H9 (cell line): Measurements from ENCODE around the gene UBTF. TPM values are rescaled to one million over a fixed set of nuclear protein-coding genes. Genes with fewer than 3 reads are reported as not detected.

Experiments used
- DNase-seq: peaks from one replicate; pipeline ENCODE4 v3.0.0-alpha.2; 2017
- H2AFZ ChIP-seq: one replicate; pipeline ENCODE4 v1.6.1; 2013; ENCODE audit warnings: mild to moderate bottlenecking, low read length, control low read depth, moderate library complexity
- H2AK5ac ChIP-seq: 2 replicates; pipeline ENCODE4 v1.6.1; 2013; ENCODE audit warnings: low read length, control low read depth, mixed read lengths; ENCODE audit not compliant: insufficient read length
- H2BK120ac ChIP-seq: one replicate; pipeline ENCODE4 v1.6.1; 2013; ENCODE audit warnings: low read depth, mild to moderate bottlenecking, low read length, control low read depth, inconsistent platforms; ENCODE audit not compliant: poor library complexity, severe bottlenecking
- H2BK12ac ChIP-seq: 2 replicates; pipeline ENCODE4 v1.6.1; 2013; ENCODE audit warnings: low read length, control low read depth, mixed read lengths, low read depth; ENCODE audit not compliant: insufficient read length
- H2BK15ac ChIP-seq: 2 replicates; pipeline ENCODE4 v1.6.1; 2013; ENCODE audit warnings: low read depth, low read length, control low read depth
- H2BK20ac ChIP-seq: one replicate; pipeline ENCODE4 v1.6.1; 2013; ENCODE audit warnings: low read depth, mild to moderate bottlenecking, low read length, control low read depth, inconsistent platforms; ENCODE audit not compliant: poor library complexity, severe bottlenecking
- H2BK5ac ChIP-seq: 2 replicates; pipeline ENCODE4 v1.6.1; 2013; ENCODE audit warnings: low read length, control low read depth, mixed read lengths; ENCODE audit not compliant: insufficient read length
- H3K14ac ChIP-seq: 2 replicates; pipeline ENCODE4 v1.6.1; 2013; ENCODE audit warnings: low read length, control low read depth; ENCODE audit not compliant: insufficient read depth
- H3K18ac ChIP-seq: 2 replicates; pipeline ENCODE4 v1.6.1; 2013; ENCODE audit warnings: low read depth, mild to moderate bottlenecking, mixed read lengths, low read length, control low read depth; ENCODE audit not compliant: insufficient read length
- H3K23ac ChIP-seq: 2 replicates; pipeline ENCODE4 v1.6.1; 2013; ENCODE audit warnings: low read length, control low read depth, mixed read lengths, low read depth; ENCODE audit not compliant: insufficient read length
- H3K23me2 ChIP-seq: 2 replicates; pipeline ENCODE4 v1.6.1; 2013; ENCODE audit warnings: low read depth, mild to moderate bottlenecking, mixed read lengths, low read length, control low read depth; ENCODE audit not compliant: insufficient read length, poor library complexity, severe bottlenecking
- H3K27ac ChIP-seq: 2 replicates; pipeline ENCODE4 v1.5.1; 2013; ENCODE audit warnings: low read length, control low read depth, mixed read lengths, low read depth; ENCODE audit not compliant: insufficient read length
- H3K27me3 ChIP-seq: 2 replicates; pipeline ENCODE4 v1.6.1; 2013; ENCODE audit warnings: low read length, control low read depth, inconsistent platforms; ENCODE audit not compliant: insufficient read depth
- H3K4ac ChIP-seq: 2 replicates; pipeline ENCODE4 v1.6.1; 2013; ENCODE audit warnings: low read depth, mild to moderate bottlenecking, control low read depth, inconsistent platforms, low read length, moderate library complexity
- H3K4me1 ChIP-seq: 2 replicates; pipeline ENCODE4 v1.6.1; 2013; ENCODE audit warnings: low read length, control low read depth, inconsistent platforms; ENCODE audit not compliant: insufficient read depth
- H3K4me2 ChIP-seq: 2 replicates; pipeline ENCODE4 v1.6.1; 2013; ENCODE audit warnings: low read length, control low read depth, mixed read lengths; ENCODE audit not compliant: insufficient read length, insufficient read depth
- H3K56ac ChIP-seq: 2 replicates; pipeline ENCODE4 v1.6.1; 2013; ENCODE audit warnings: low read depth, mild to moderate bottlenecking, mixed read lengths, low read length, control low read depth; ENCODE audit not compliant: insufficient read length
- H3K79me1 ChIP-seq: 2 replicates; pipeline ENCODE4 v1.6.1; 2013; ENCODE audit warnings: low read depth, mild to moderate bottlenecking, moderate library complexity, low read length, control low read depth, inconsistent platforms; ENCODE audit not compliant: insufficient read depth, poor library complexity, severe bottlenecking
- H3K79me2 ChIP-seq: 2 replicates; pipeline ENCODE4 v1.6.1; 2013; ENCODE audit warnings: low read length, control low read depth, inconsistent platforms; ENCODE audit not compliant: insufficient read depth
- H3K9ac ChIP-seq: 2 replicates; pipeline ENCODE4 v1.6.1; 2013; ENCODE audit warnings: low read length, control low read depth, mixed read lengths; ENCODE audit not compliant: insufficient read length; ENCODE audit errors: extremely low read depth
- H3K9me3 ChIP-seq: one replicate; pipeline ENCODE4 v1.6.1; 2013; ENCODE audit warnings: low read depth, low read length, inconsistent platforms; ENCODE audit not compliant: control insufficient read depth
- H3T11ph ChIP-seq: one replicate; pipeline ENCODE4 v1.6.1; 2013; ENCODE audit warnings: mild to moderate bottlenecking, low read length, control low read depth, inconsistent platforms
- H4K20me1 ChIP-seq: one replicate; pipeline ENCODE4 v1.6.1; 2013; ENCODE audit not compliant: control insufficient read depth, insufficient read length, insufficient read depth
- H4K5ac ChIP-seq: 2 replicates; pipeline ENCODE4 v1.6.1; 2013; ENCODE audit warnings: low read depth, mild to moderate bottlenecking, mixed read lengths, low read length, control low read depth; ENCODE audit not compliant: insufficient read length
- H4K8ac ChIP-seq: replicated peaks from 2 replicates; pipeline ENCODE4 v1.6.1; 2013; ENCODE audit warnings: low read length, control low read depth, mixed read lengths, low read depth; ENCODE audit not compliant: insufficient read length
- H4K91ac ChIP-seq: 2 replicates; pipeline ENCODE4 v1.6.1; 2013; ENCODE audit warnings: low read depth, mild to moderate bottlenecking, moderate library complexity, mixed read lengths, low read length, control low read depth; ENCODE audit not compliant: insufficient read length
- H3K27ac Mint-ChIP-seq, 3 experiments: 2 replicates in 2 of 3; 3 replicates in 1 of 3; pipeline ENCODE4 v1.8.0; 2020 to 2021; ENCODE audit warnings: mixed read lengths in 3 of 3, mild to moderate bottlenecking in 1 of 3, moderate library complexity in 1 of 3
- H3K27me3 Mint-ChIP-seq: 2 replicates; pipeline ENCODE4 v1.8.0; 2021; ENCODE audit warnings: low read depth, mild to moderate bottlenecking, moderate library complexity, mixed read lengths
- H3K36me3 Mint-ChIP-seq, 3 experiments: 2 replicates in 2 of 3; 3 replicates in 1 of 3; pipeline ENCODE4 v1.8.0; 2020 to 2021; ENCODE audit warnings: low read depth in 3 of 3, mixed read lengths in 3 of 3; ENCODE audit not compliant: insufficient read depth in 1 of 3
- H3K4me1 Mint-ChIP-seq, 2 experiments: 2 replicates each; pipeline ENCODE4 v1.8.0; 2020; ENCODE audit warnings: mixed read lengths in 2 of 2
- H3K4me3 Mint-ChIP-seq, 2 experiments: 2 replicates in 1 of 2; 3 replicates in 1 of 2; pipeline ENCODE4 v1.8.0; 2020 to 2021; ENCODE audit warnings: mild to moderate bottlenecking in 2 of 2, mixed read lengths in 2 of 2, moderate library complexity in 1 of 2
- H3K9me3 Mint-ChIP-seq, 2 experiments: 2 replicates in 1 of 2; 3 replicates in 1 of 2; pipeline ENCODE4 v1.8.0; 2020; ENCODE audit warnings: mild to moderate bottlenecking in 2 of 2, mixed read lengths in 2 of 2, moderate library complexity in 1 of 2
- CTCF ChIP-seq: fragments of 200-600 bp; sonication (generic); conservative IDR thresholded peaks from 3 replicates; pipeline ENCODE4 v1.8.0; 2021; ENCODE audit warnings: antibody characterized with exemption, mild to moderate bottlenecking
- WGBS: extraction: QIAGEN DNeasy Blood & Tissue Kit; methylation state at CpG from one replicate; pipeline ENCODE4 v1.1.7; 2013; ENCODE audit warnings: missing lambda C conversion rate, low lambda C conversion rate, mixed read lengths; ENCODE audit not compliant: insufficient read length; ENCODE audit errors: extremely low coverage; 5-methylcytosine and 5-hydroxymethylcytosine counted together
- total RNA-seq: library from RNA; stranded (reverse); gene quantifications from 2 replicates; pipeline ENCODE4 v1.2.1, GENCODE V29; 2021

Gene UBTF
- total RNA-seq, 1 experiment from 2014 or later, result 151 TPM

- H2BK20ac ChIP-seq, result no peak overlapping the region
- no peak overlapping the region for H3T11ph ChIP-seq
- no peak overlapping the region for H2BK5ac ChIP-seq
- no peak overlapping the region for H4K91ac ChIP-seq
- Mint-ChIP-seq H3K4me1 (peaks cover 17 to 31% of the 10 kb centered on the region in 2 experiments), H3K36me3 (peaks cover 9 to 18% (median 14%) of the 10 kb centered on the region in 3 experiments), H3K27ac (peak overlapping the region in 2 of 3 experiments; percentile 6 to 82; a peak in 2 of 7 replicates), H3K4me3 (peak overlapping the region in 1 of 2 experiments; percentile 39; a peak in 1 of 5 replicates), H3K27me3 (peaks cover 2% of the 10 kb centered on the region; the same call in 1 of the 2 replicates), H3K9me3 (no peaks in the 10 kb centered on the region)
- H3K79me2 ChIP-seq, result no peaks in the 10 kb centered on the region
- H3K23ac ChIP-seq, result no peak overlapping the region
- no peak for TF ChIP-seq CTCF
- H2AFZ ChIP-seq, result no peak overlapping the region
- H2BK15ac ChIP-seq, result no peak overlapping the region
- WGBS, result no CpG with 5 or more reads among the region's 17 CpGs
- no peak overlapping the region for H3K18ac ChIP-seq
- no peak overlapping the region for H3K4ac ChIP-seq
- H4K5ac ChIP-seq, result no peak overlapping the region
- no peak overlapping the region for H4K8ac ChIP-seq
- peaks cover 3% of the 10 kb centered on the region for H4K20me1 ChIP-seq
- no peak overlapping the region for H2AK5ac ChIP-seq
- DNase-seq, result no peak
- no peaks in the 10 kb centered on the region for H3K27me3 ChIP-seq
- H3K9ac ChIP-seq, result no peak overlapping the region
- H3K79me1 ChIP-seq, result no peaks in the 10 kb centered on the region
- H3K4me2 ChIP-seq, result no peak overlapping the region
- no peaks in the 10 kb centered on the region for H3K23me2 ChIP-seq
- H3K14ac ChIP-seq, result no peak overlapping the region; the same call in 1 of the 2 replicates
- no peak overlapping the region for H2BK120ac ChIP-seq
- H3K27ac ChIP-seq, result no peak overlapping the region
- H2BK12ac ChIP-seq, result no peak overlapping the region
- H3K9me3 ChIP-seq, result no peaks in the 10 kb centered on the region
- H3K4me1 ChIP-seq, result no peaks in the 10 kb centered on the region; the same call in 1 of the 2 replicates
- no peak overlapping the region for H3K56ac ChIP-seq
Observed at GRCh38 chr17:44171931-44172455, 47.5 kb downstream of the UBTF start.
